Fibroblast of upper back skin (primary cell): Measurements from ENCODE around the gene BICRAL.
"Not testable (repeated sequence)": the region's sequence is repeated elsewhere in the genome, so short reads cannot be mapped to it uniquely, and the experiment has no call there.

Source experiments
- DNase-seq: peaks from one replicate; pipeline ENCODE4 v3.0.0-alpha.2; 2013

BICRAL gene

GRCh38 chr6:42766163-42766670 is 15.6 kb upstream of the BICRAL start:
- DNase-seq, result peak; percentile 55

DNA sequence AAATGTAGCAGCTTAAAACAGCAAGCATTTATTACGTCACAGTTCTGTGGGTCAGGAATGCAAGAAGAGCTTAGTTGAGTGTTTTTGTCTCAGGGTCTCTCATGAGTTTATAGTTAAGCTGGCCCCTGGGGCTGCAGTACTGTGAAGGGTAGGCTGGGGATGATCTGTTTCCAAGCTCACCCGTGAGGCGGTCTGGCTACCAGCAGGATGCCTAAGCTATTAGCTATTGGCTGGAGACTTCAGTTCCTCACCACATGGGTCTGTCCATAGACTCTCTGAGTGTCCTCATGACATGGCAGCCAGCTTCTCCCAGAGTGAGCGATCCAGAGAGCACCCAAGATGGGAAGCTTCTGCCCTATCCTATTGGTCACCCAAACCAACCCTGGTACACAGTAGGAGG is 12.8 kb upstream of the BICRAL start:
- no peak for DNase-seq

GRCh38 chr6:42769836-42770235 is 12.0 kb upstream of the BICRAL start:
- DNase-seq, result no peak

- DNase-seq, result no peak
These were observed 10.1 kb upstream of the BICRAL start for GRCh38 chr6:42771741-42772100.

GRCh38 chr6:42774201-42774600 is 7.7 kb upstream of the BICRAL start:
- no peak for DNase-seq

DNA sequence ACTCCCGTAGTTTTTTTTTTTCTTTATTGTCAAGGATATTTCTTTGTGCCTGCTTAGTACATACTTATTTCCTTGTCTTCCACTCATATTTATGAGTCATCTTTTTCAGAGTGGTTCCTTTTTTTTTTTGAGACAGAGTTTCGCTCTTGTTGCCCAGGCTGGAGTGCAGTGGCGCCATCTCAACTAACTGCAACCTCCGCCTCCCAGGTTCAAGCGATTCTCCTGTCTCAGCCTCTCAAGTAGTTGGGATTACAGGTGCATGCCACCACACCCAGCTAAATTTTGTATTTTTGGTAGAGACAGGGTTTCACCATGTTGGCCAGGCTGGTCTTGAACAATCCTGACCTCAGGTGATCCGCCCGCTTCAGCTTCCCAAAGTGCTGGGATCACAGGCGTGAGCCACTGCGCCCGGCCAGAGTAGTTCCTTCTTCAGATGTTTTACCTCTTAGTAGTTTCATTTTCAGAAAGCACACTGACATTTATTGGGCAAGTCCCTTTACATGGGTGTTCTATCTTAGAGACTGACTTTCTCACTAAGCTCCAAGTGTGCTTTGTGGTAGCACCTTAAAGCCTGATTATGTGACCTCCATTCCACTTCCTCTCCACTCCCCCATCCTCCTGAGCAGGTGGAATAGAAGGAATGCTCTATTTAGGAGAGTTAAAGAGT is 6.9 kb upstream of the BICRAL start:
- not testable (repeated sequence) for DNase-seq

GRCh38 chr6:42777126-42777822 is 4.6 kb upstream of the BICRAL start:
- DNase-seq, result peak; percentile 72

GRCh38 chr6:42778122-42778521 is 3.7 kb upstream of the BICRAL start:
- no peak for DNase-seq

GRCh38 chr6:42779521-42779920 is 2.3 kb upstream of the BICRAL start:
- no peak for DNase-seq

DNA sequence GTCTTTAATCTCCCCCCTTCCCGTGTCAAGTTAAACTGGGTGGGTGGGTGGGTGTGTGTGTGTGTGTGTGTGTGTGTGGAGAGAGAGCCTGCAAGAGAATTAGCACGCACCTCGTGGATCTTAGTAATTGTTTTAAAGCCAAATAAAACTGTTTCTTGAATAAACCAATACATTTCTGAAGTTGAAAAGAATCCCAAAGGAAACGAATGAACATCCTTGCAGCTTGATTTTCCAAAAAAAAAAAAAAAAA is 381 bp upstream of the BICRAL start:
- DNase-seq, result no peak

DNA sequence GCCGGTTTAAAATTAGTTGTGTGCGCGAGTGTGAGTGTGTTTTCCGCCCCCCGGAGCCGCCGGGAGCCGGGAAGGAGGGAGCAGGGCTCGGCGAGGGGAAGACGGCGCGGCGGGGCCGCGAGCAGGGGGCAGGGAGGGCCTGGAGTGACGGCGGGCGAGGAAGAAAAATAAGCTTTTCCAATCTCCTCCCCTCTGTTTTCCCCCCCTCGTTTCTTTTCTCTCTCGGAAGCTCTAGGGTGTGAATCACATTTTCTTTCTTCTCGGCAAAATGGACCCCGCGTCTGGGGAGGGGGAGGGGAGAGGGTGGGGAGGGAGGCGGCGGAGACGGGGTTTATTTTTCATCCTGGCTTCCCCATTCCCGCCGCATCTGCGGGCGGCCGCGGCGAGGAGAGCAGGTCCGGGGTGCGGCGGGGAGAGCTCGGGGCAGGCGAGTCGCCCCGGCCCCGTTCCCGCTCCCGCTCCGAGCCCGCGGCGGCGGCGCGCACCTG is 881 bp downstream of the BICRAL start:
- peak; percentile 93 for DNase-seq

- DNase-seq, result peak; percentile 73
These were observed 1.5 kb downstream of the BICRAL start for GRCh38 chr6:42783177-42783875.

DNA sequence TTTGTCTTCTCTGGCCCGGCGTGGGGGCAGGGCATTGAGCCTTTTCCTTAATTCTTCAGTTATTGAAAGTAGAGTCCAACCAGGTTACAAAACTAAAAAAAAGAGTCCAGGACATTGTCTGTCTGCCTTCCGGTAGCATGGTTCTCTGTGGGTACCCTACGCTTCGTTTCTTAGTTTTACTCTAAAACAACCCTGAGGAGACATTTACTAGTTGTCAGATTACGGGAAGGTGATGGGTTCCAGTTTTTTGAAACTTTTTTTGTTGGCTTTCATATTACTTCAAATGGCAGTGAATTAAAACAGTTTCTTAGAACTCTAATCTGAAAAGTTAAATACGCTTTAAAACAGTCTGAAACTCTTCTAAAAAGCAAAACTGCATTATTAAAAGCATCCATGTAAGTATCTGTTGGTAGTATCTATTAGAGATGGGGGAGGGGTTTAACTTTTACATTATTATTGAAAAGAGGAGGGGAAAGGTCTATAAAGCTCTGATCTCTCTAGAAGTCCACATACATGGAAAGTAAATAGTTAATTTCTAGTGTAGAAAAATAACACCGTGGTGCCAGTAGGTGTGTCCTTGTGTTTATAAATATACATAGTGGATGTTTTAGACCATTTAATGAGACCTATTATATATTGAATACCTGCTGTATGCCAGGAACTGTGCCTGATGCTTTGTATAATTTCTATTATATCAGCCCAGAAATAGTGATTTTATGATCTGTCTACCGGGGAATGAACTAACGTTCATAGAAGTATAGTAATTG is 2.2 kb downstream of the BICRAL start:
- no peak for DNase-seq

- no peak for DNase-seq
These were observed 3.1 kb downstream of the BICRAL start for GRCh38 chr6:42784717-42785498.

GRCh38 chr6:42786525-42786985 is 4.7 kb downstream of the BICRAL start:
- DNase-seq, result no peak

- DNase-seq, result no peak
These were observed 5.2 kb downstream of the BICRAL start for GRCh38 chr6:42787063-42787472.

DNA sequence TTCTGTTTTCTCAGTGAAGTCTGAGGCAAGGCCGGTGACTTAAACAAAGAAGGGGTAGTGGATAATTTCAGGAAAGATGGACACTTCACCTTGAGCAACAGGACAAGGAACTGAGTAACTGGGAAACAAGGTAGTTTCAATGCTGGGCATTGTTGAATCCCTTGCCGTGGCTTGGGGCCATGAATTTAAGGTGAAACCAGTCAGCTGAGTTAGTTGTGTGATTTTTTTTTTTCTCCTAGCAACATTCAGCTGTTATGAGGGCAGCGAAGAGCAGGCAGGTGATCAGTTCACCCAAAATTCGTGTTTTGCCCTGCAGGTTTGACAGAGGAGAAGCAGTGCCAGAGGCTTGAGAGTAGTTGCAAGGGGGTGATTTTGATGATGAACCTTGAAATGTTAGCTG is 6.8 kb downstream of the BICRAL start:
- no peak for DNase-seq

- no peak for DNase-seq
These were observed 8.8 kb downstream of the BICRAL start for GRCh38 chr6:42790549-42791181.

DNA sequence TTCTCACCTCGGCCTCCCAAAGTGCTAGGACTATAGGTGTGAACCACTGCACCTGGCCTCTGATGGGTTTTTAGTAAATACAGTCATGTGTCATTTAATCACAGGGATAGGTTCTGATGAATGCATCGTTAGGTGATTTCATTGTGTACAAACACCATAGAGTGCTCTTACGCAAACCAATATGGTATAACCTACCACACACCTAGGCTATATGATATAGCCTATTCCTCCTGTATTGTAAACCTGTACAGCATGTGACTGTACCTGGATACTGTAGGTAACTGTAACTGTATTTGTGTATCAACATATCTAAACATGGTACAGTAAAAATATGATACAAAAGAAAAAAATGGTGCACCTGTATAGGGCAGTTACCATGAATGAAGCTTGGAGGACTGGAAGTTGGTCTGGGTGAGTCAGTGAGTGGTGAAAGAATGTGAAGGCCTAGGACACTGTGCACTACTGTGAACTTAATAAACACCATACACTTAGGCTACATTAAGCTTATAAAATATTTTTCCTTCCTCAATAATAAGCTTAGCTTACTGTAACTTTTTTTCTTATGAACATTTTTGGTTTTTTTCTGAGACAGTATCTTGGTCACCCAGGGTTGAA is 10.0 kb downstream of the BICRAL start:
- DNase-seq, result no peak

GRCh38 chr6:42795651-42796050 is 13.8 kb downstream of the BICRAL start:
- no peak for DNase-seq

GRCh38 chr6:42796171-42796570 is 14.3 kb downstream of the BICRAL start:
- DNase-seq, result no peak
